HCT116 (cell line): ENCODE measurements around the gene RNF151. TPM values are rescaled to one million over a fixed set of nuclear protein-coding genes. Genes with fewer than 3 reads are reported as not detected.

Source experiments
- ATAC-seq: fragments of 200-7000 bp; cut with Tn5 transposase; 2 replicates; pipeline ENCODE4 v1.9.1; 2020; ENCODE audit warnings: mild to moderate bottlenecking, moderate library complexity
- BruUV-seq: library from RNA; stranded (reverse); fragments of 400-500 nt; replicated peaks from 2 replicates; lab custom pipeline; 2021; lab: Mats Ljungman, UMichigan
- CTCF ChIA-PET: fragments of 300-600 bp; sonication (Branson Sonifier 250); formaldehyde crosslinking; loops from one replicate; lab custom pipeline; 2021; ENCODE audit warnings: antibody characterized with exemption; lab: Charles Lee
- POLR2A ChIA-PET: fragments of 300-600, 350-600 bp; sonication (Branson Sonifier 250); formaldehyde crosslinking; loops from one replicate; lab custom pipeline; 2021; ENCODE audit warnings: antibody characterized with exemption; lab: Charles Lee
- RAD21 ChIA-PET, 2 experiments: fragments of 300-600 bp; sonication (Branson Sonifier 250); formaldehyde crosslinking; loops; one replicate each; lab custom pipeline; 2023; ENCODE audit warnings: low total read pairs in 2 of 2; ENCODE audit not compliant: uncharacterized antibody in 2 of 2, unreplicated experiment in 2 of 2, low non-redundant PET in 1 of 2; lab: Charles Lee
- DNase-seq: peaks from one replicate; pipeline ENCODE4 v3.0.0-alpha.2; 2010; ENCODE audit warnings: low read depth, low spot score
- H2AFZ ChIP-seq: fragments of 200-600 bp; shearing (Covaris generic), sonication (generic); 2 replicates; pipeline ENCODE4 v1.6.1; 2017; ENCODE audit warnings: low read depth, mixed run types, mixed read lengths, antibody characterized with exemption, low read length; ENCODE audit not compliant: poor library complexity, severe bottlenecking
- H3K27ac ChIP-seq: 2 replicates; pipeline ENCODE4 v1.5.1; 2012; ENCODE audit warnings: low read depth, low read length
- H3K27me3 ChIP-seq: fragments of 200-600 bp; sonication (generic); 2 replicates; pipeline ENCODE4 v1.6.1; 2016; ENCODE audit warnings: mixed run types, low read length, mixed read lengths; ENCODE audit not compliant: insufficient read depth
- H3K36me3 ChIP-seq, 2 experiments: fragments of 200-500 bp in 1 of 2; fragments of 200-600 bp in 1 of 2; sonication (Bioruptor generic) in 1 of 2; sonication (generic) in 1 of 2; 2 replicates each; pipeline versions ENCODE4 v1.5.1 to v1.6.1; 2014 to 2016; ENCODE audit warnings: low read length in 2 of 2, inconsistent platforms in 1 of 2, mixed read lengths in 1 of 2, mixed run types in 1 of 2; ENCODE audit not compliant: insufficient read depth in 2 of 2, control insufficient read depth in 1 of 2
- H3K4me1 ChIP-seq, 2 experiments: fragments of 200-600 bp in 1 of 2; sonication (generic) in 1 of 2; 2 replicates each; pipeline versions ENCODE4 v1.5.1 to v1.6.1; 2012 to 2017; ENCODE audit warnings: low read length in 2 of 2, inconsistent platforms in 1 of 2, mild to moderate bottlenecking in 1 of 2, mixed read lengths in 1 of 2, mixed run types in 1 of 2, moderate library complexity in 1 of 2; ENCODE audit not compliant: insufficient read depth in 2 of 2, control insufficient read depth in 1 of 2
- H3K4me2 ChIP-seq: fragments of 200-600 bp; sonication (generic); 2 replicates; pipeline ENCODE4 v1.6.1; 2017; ENCODE audit warnings: mixed run types, low read length, mixed read lengths
- H3K4me3 ChIP-seq, 2 experiments: fragments of 200-600 bp in 1 of 2; sonication (generic) in 1 of 2; replicated peaks in 1 of 2; 2 replicates each; pipeline ENCODE4 v1.5.1; 2011 to 2016; ENCODE audit warnings: low read length in 2 of 2, control low read depth in 1 of 2, low read depth in 1 of 2, mild to moderate bottlenecking in 1 of 2, mixed read lengths in 1 of 2, mixed run types in 1 of 2
- H3K79me2 ChIP-seq: fragments of 200-600 bp; sonication (generic); 2 replicates; pipeline ENCODE4 v1.6.1; 2017; ENCODE audit warnings: mild to moderate bottlenecking, mixed run types, low read length, moderate library complexity, mixed read lengths; ENCODE audit not compliant: insufficient read depth
- H3K9ac ChIP-seq: fragments of 200-600 bp; sonication (generic); 2 replicates; pipeline ENCODE4 v1.6.1; 2016; ENCODE audit warnings: low read length, mixed read lengths
- H3K9me2 ChIP-seq: fragments of 200-600 bp; sonication (generic), shearing (Covaris generic); 2 replicates; pipeline ENCODE4 v1.6.1; 2017; ENCODE audit warnings: mixed run types, mild to moderate bottlenecking, moderate library complexity; ENCODE audit not compliant: insufficient read depth
- H3K9me3 ChIP-seq, 2 experiments: fragments of 200-500 bp in 1 of 2; fragments of 200-600 bp in 1 of 2; sonication (Bioruptor generic) in 1 of 2; sonication (generic) in 1 of 2; 2 replicates each; pipeline ENCODE4 v1.6.1; 2014 to 2017; ENCODE audit warnings: low read length in 2 of 2, mixed read lengths in 2 of 2, inconsistent platforms in 1 of 2, low read depth in 1 of 2, mild to moderate bottlenecking in 1 of 2, mixed run types in 1 of 2, moderate library complexity in 1 of 2; ENCODE audit not compliant: control insufficient read depth in 1 of 2, insufficient read depth in 1 of 2
- H4K20me1 ChIP-seq: fragments of 200-600 bp; sonication (generic), shearing (Covaris generic); 2 replicates; pipeline ENCODE4 v1.6.1; 2017; ENCODE audit warnings: mixed run types, mild to moderate bottlenecking, moderate library complexity; ENCODE audit not compliant: insufficient read depth
- CBX3 ChIP-seq: IDR thresholded peaks from 2 replicates; pipeline ENCODE4 v1.6.1; 2012; ENCODE audit warnings: low read depth
- EZH2 ChIP-seq: fragments of 200-600 bp; sonication (generic); IDR thresholded peaks from 2 replicates; pipeline ENCODE4 v1.6.1; 2017; ENCODE audit warnings: antibody characterized with exemption, mixed run types
- FOSL1 ChIP-seq: IDR thresholded peaks from 2 replicates; pipeline ENCODE4 v1.6.1; 2012; ENCODE audit warnings: low read depth
- JUND ChIP-seq: IDR thresholded peaks from 2 replicates; pipeline ENCODE4 v1.6.1; 2012
- POLR2A ChIP-seq: IDR thresholded peaks from 2 replicates; pipeline ENCODE4 v1.7.0; 2011; ENCODE audit warnings: borderline replicate concordance; ENCODE audit not compliant: insufficient read depth, insufficient read length; ENCODE audit errors: extremely low read depth
- RAD21 ChIP-seq: IDR thresholded peaks from 2 replicates; pipeline ENCODE4 v1.6.1; 2012; ENCODE audit warnings: low read depth, mild to moderate bottlenecking
- SP1 ChIP-seq: IDR thresholded peaks from 2 replicates; pipeline ENCODE4 v1.6.1; 2012; ENCODE audit warnings: low read depth
- SRF ChIP-seq: IDR thresholded peaks from 2 replicates; pipeline ENCODE4 v1.6.1; 2012; ENCODE audit warnings: low read depth
- YY1 ChIP-seq: IDR thresholded peaks from 2 replicates; pipeline ENCODE4 v1.6.1; 2011; ENCODE audit warnings: low read length, low read depth, moderate library complexity, mild to moderate bottlenecking; ENCODE audit not compliant: insufficient replicate concordance; ENCODE audit errors: extremely low read depth
- ZFX ChIP-seq: fragments of 450-650 bp; IDR thresholded peaks from 2 replicates; pipeline ENCODE4 v1.6.1; 2017
- intact Hi-C: fragments of 100-400 bp; cut with micrococcal nuclease; formaldehyde crosslinking; loops from 2 replicates; pipeline ENCODE4 v1.10.0; 2022
- total RNA-seq: library from RNA; stranded (reverse); gene quantifications from one replicate; pipeline ENCODE4 v1.2.1, GENCODE V29; 2021; ENCODE audit not compliant: unreplicated experiment
- TF ChIP-seq, protein P1 (sequence below): IDR thresholded peaks from 2 replicates; pipeline ENCODE4 v1.6.1; 2012
- TF ChIP-seq, protein P2 (sequence below): IDR thresholded peaks from 2 replicates; pipeline ENCODE4 v1.6.1; 2012
- TF ChIP-seq, protein P3 (sequence below): IDR thresholded peaks from 2 replicates; pipeline ENCODE4 v1.6.1; 2012; ENCODE audit warnings: low read depth
- TF ChIP-seq, protein P4 (sequence below), 3 experiments: fragments of 200-600 bp in 1 of 3; sonication (generic) in 1 of 3; IDR thresholded peaks in 2 of 3; conservative IDR thresholded peaks in 1 of 3; 2 replicates each; pipeline ENCODE4 v1.5.1; 2012 to 2017; ENCODE audit warnings: low read depth in 2 of 3, low read length in 2 of 3, antibody characterized with exemption in 1 of 3, borderline replicate concordance in 1 of 3, control low read depth in 1 of 3, mild to moderate bottlenecking in 1 of 3, mixed read lengths in 1 of 3, mixed run types in 1 of 3, moderate library complexity in 1 of 3; ENCODE audit not compliant: insufficient read depth in 1 of 3

RNF151 gene
- total RNA-seq, 1 experiment from 2014 or later: 0.30 TPM

DNA sequence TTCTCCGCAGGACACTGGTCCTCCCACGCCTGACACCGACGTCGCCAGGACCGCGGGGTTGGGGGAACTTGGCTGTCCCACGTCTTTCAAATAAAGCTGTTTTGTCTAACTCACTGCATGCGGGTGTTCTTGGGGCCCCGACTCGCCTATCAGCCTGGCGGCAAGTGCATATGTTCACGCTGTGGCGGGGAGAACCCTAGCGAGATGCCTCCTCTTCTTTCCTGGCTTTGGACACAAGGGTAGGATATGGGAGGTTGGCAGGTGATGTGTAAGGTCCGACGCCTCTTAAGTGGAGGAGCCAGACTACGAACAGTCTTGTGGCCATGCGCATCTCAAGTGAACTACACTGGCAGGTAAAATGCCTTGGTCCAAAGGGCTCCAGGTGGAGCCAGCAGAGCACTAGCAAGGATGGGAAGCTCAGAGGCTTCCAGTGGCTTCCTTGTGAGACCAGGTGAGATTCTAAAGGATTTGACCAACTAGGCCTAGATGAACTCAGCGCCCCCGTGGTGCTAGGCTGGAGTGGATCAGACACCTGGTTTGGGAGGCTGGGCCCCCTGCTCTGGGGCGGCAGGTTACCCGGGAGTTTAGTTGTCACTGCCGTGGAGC lies 1.2 kb upstream of the RNF151 start:
- Histone ChIP-seq H3K4me2 (peak overlapping the region; percentile 87), H3K27me3 (no peaks in the 10 kb centered on the region), H3K9ac (peak overlapping the region; percentile 93), H3K36me3 (peaks cover 6 to 20% of the 10 kb centered on the region in 2 experiments), H3K4me3 (peak overlapping the region; percentile 65 to 73), H3K9me3 (no peaks in the 10 kb centered on the region), H3K9me2 (no peaks in the 10 kb centered on the region), H3K79me2 (peaks cover 60% of the 10 kb centered on the region), H3K4me1 (peaks cover 5 to 36% of the 10 kb centered on the region in 2 experiments; a peak in 3 of 4 replicates), H4K20me1 (peaks cover 11% of the 10 kb centered on the region; the same call in 1 of the 2 replicates), H2AFZ (no peak overlapping the region), H3K27ac (peak overlapping the region; percentile 94)
- BruUV-seq: TSS peak; percentile 75
- intact Hi-C loops: no loop called here
- ChIA-PET POLR2A (interaction anchor here (0.6 to 5.9 kb wide), 28 partner anchors 8 to 1054 kb away, joined by 3 to 104 read pairs (median 5); partner anchors contain the start of genes FAHD1, GFER, HAGH and MEIOB), CTCF (interaction anchor here (0.7 kb wide), 1 partner anchor 13 kb away, joined by 3 read pairs; no protein-coding TSS in a partner anchor), RAD21 (no interaction called here)
- TF ChIP-seq SRF: no peak
- TF ChIP-seq SP1: no peak
- TF ChIP-seq CBX3: no peak
- no peak for TF ChIP-seq POLR2A
- no peak for TF ChIP-seq JUND
- TF ChIP-seq RAD21: no peak
- TF ChIP-seq, protein P1, sequence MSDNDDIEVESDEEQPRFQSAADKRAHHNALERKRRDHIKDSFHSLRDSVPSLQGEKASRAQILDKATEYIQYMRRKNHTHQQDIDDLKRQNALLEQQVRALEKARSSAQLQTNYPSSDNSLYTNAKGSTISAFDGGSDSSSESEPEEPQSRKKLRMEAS: no peak
- TF ChIP-seq FOSL1: no peak
- TF ChIP-seq, protein P2, sequence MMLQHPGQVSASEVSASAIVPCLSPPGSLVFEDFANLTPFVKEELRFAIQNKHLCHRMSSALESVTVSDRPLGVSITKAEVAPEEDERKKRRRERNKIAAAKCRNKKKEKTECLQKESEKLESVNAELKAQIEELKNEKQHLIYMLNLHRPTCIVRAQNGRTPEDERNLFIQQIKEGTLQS: no peak
- TF ChIP-seq YY1: no peak
- TF ChIP-seq, protein P3, sequence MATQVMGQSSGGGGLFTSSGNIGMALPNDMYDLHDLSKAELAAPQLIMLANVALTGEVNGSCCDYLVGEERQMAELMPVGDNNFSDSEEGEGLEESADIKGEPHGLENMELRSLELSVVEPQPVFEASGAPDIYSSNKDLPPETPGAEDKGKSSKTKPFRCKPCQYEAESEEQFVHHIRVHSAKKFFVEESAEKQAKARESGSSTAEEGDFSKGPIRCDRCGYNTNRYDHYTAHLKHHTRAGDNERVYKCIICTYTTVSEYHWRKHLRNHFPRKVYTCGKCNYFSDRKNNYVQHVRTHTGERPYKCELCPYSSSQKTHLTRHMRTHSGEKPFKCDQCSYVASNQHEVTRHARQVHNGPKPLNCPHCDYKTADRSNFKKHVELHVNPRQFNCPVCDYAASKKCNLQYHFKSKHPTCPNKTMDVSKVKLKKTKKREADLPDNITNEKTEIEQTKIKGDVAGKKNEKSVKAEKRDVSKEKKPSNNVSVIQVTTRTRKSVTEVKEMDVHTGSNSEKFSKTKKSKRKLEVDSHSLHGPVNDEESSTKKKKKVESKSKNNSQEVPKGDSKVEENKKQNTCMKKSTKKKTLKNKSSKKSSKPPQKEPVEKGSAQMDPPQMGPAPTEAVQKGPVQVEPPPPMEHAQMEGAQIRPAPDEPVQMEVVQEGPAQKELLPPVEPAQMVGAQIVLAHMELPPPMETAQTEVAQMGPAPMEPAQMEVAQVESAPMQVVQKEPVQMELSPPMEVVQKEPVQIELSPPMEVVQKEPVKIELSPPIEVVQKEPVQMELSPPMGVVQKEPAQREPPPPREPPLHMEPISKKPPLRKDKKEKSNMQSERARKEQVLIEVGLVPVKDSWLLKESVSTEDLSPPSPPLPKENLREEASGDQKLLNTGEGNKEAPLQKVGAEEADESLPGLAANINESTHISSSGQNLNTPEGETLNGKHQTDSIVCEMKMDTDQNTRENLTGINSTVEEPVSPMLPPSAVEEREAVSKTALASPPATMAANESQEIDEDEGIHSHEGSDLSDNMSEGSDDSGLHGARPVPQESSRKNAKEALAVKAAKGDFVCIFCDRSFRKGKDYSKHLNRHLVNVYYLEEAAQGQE: no peak
- no peak for TF ChIP-seq EZH2
- no peak for TF ChIP-seq ZFX
- TF ChIP-seq, protein P4, sequence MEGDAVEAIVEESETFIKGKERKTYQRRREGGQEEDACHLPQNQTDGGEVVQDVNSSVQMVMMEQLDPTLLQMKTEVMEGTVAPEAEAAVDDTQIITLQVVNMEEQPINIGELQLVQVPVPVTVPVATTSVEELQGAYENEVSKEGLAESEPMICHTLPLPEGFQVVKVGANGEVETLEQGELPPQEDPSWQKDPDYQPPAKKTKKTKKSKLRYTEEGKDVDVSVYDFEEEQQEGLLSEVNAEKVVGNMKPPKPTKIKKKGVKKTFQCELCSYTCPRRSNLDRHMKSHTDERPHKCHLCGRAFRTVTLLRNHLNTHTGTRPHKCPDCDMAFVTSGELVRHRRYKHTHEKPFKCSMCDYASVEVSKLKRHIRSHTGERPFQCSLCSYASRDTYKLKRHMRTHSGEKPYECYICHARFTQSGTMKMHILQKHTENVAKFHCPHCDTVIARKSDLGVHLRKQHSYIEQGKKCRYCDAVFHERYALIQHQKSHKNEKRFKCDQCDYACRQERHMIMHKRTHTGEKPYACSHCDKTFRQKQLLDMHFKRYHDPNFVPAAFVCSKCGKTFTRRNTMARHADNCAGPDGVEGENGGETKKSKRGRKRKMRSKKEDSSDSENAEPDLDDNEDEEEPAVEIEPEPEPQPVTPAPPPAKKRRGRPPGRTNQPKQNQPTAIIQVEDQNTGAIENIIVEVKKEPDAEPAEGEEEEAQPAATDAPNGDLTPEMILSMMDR (IDR thresholded peaks at IDR 0.05 in 2 of 3, conservative IDR thresholded peaks at IDR 0.05 in 1 of 3; ENCODE audit: borderline replicate concordance in 1 of 3, insufficient read depth in 1 of 3, low read depth in 2 of 3, low read length in 2 of 3): no peak
- ATAC-seq (no peak), DNase-seq (no peak)
